NAMALWA (cell line): ENCODE results near the gene IL3RA.
"Not testable (repeated sequence)": the region's sequence is repeated elsewhere in the genome, so short reads cannot be mapped to it uniquely, and the experiment has no call there.

Experiments
- DNase-seq: peaks from one replicate; pipeline ENCODE4 v3.0.0-alpha.2; 2015; ENCODE audit warnings: low spot score

The IL3RA gene

DNA sequence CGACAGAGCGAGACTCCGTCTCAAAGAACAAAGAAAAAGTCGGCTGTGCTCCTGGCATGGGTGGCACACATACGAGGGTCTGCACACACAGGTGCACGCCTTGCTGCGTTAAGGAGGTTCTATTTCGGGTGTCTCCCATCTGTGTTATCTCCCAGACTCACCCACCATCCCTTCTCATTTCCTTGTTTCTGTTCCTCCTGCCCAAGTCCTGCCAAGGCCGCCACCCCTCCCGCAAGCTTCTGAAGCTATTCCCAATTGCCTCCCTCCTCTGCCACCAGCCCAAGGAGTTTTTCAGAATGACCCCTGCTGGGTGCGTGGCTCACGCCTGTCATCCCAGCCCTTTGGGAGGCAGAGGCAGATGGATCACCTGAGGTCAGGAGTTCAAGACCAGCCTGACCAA is 6.0 kb upstream of the IL3RA start:
- DNase-seq: no peak

DNA sequence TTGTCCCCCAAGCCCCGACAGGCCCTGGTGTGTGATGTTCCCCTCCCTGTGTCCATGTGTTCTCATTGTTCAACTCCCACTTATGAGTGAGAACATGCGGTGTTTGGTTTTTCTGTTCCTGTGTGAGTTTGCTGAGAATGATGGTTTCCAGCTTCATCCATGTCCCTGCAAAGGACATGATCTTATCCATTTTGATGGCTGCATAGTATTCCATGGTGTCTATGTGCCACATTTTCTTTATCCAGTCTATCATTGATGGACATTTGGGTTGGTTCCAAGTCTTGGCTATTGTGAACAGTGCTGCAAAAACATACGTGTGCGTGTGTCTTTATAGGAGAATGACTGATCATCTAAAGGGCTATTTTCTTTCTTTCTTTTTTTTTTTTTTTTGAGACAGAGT is 4.2 kb upstream of the IL3RA start:
- not testable (repeated sequence) for DNase-seq

DNA sequence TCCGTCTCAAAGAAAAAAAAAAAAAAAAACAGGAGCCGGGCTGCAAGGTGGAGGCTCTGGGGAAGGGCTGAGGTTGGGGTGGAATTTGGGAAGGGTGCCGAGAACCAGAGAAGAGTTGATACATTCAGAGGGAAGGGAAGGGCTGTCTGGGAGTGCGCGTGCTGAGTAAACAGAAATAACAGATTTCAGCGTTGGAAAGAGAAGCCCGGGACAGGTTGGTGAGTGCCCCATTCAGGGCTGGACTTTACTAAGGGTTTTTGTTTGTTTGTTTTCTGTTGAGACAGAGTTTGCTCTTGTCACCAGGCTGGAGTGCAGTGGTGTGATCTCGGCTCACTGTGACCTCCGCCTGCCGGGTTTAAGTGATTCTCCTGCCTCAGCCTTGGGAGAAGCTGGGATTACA is 1.7 kb upstream of the IL3RA start:
- no peak for DNase-seq

DNA sequence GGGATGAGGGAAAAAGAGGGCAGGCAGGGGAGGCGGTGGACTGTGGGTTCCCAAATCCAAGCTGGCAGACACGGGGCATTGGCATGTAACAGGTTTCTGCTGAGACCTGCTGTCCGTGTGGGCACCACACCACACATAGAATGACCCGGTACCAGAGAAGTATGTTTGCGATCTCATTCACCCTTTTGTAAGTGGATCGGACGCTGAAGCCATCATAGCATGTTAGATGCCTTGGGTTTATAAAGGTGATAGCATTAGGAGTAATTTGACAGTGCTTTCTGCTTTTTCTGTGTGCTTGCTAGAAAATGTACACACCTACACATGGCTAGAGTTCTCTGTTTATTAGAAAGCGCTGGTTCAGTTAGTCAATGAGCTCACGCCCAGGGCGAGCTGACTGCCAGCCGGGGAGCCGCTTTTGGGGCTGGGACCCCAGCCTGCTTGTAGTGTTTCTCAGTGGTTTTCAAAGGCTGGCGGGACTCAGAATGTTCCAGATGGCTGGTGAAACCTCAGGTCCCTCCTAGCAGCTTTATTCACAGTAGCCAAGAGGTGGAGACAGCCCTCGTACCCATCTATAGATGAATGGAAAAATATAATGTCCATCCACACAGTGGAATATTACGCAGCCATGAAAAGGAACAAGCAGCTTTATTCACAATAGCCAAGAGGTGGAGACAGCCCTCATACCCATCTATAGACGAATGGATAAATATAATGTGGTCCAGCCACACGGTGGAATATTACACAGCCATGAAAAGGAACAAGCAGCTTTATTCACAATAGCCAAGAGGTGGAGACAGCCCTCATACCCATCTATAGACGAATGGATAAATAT is 579 bp downstream of the IL3RA start:
- no peak for DNase-seq

DNA sequence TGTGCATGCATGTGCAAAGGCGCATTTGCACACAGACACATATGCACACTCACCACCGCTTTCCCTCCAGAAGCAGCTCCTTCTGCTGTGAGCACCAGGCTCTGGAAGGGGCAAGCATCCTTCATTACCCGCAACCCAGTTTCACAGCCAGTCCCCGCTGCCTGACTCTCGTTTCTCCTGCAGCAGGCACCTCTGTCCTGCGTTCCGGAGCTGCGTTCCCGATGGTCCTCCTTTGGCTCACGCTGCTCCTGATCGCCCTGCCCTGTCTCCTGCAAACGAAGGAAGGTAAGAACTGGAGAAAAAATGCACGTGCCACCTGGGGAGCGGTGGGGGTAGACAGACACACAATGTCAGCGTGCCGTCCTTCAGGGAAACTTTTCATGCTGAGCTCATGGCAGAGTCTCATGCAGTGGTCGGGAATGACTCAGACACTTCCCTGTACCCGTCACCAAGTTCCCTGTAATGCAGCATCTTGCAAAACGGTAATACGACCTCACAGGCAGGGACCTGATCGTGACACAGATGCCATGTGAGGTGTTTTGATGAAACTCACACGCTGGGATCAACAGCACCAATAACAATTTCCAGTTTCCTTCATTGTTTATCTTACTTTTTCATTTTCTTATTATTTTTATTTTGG is 5.1 kb downstream of the IL3RA start:
- no peak for DNase-seq

DNA sequence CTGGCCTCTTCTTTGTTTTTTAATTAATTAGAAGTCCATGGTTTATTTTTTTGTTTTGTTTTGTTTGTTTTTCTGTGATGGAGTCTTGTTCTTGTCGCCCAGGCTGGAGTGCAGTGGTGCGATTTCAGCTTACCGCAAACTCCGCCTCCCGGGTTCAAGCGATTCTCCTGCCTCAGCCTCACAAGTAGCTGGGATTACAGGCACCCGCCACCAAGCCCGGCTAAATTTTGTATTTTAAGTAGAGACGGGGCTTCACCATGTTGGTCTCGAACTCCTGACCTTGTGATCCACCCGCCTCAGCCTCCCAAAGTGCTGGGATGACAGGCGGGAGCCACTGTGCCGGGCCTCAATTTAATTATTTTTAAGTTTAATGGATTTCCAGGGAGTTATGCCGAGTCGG is 13.0 kb downstream of the IL3RA start:
- DNase-seq: not testable (repeated sequence)

DNA sequence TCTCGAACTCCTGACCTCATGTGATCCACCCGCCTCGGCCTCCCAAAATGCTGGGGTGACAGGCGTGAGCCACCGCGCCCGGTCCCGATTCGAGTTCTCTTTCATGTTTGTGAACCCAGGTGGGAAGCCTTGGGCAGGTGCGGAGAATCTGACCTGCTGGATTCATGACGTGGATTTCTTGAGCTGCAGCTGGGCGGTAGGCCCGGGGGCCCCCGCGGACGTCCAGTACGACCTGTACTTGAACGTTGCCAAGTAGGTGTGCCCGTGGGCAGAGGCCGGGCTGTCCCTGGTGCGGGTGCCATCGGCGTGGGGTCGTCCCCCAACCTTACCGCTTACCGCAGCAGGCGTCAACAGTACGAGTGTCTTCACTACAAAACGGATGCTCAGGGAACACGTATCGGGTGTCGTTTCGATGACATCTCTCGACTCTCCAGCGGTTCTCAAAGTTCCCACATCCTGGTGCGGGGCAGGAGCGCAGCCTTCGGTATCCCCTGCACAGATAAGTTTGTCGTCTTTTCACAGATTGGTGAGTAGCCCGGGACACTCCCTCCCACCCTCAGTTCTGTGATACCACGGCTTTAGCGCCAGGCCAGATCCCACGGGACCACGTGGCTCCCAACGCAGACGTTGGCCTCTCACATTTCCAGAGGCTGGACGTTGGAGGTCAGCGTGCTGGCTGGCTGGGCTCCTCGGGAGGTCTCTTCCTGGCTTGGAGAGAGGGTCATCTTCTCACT is 15.6 kb downstream of the IL3RA start:
- no peak for DNase-seq

DNA sequence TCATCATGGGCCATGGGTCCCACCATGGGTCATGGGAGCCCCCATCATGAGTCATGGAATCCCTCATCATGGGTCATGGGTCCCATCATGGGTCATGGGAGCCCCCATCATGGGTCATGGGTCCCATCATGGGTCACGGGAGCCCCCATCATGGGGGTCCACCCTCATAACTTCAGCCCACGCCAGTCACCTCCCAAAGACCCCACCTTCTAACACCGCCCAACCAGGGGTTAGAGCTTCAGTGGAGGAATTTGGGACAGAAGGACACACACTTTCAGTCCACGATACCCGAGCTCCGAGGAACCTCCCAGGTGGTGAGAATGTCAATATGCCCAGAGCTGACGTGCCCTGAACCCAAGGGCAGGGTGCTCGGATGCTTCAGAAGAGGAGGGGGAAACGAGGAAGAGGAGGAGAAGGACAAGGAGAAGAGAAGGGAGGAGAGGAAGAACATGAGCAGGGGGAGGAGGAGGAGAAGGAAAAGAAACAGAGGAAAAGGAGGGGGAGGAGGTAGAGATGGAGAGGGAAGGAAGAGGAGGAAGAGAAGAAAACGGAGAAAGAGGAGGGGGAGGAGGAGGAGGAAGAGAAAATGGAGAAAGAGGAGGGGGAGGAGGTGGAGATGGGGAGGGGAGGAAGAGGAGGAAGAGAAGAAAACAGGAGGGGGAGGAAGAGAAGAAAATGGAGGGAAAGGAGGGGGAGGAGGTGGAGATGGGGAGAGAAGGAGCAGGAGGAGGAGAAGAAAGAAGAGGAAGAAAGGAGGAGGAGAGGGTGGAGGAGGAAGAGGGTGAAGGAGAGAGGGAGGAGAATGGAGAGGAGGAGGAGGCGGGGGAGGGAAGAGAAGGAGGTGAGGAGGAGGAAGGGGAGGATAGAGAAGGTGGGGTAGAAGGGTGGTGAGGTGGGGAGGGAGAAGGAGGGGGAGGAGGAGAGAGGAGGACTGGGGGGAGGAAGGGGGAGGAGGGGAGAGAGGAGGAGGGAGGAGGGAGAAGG is 17.7 kb downstream of the IL3RA start:
- no peak for DNase-seq

DNA sequence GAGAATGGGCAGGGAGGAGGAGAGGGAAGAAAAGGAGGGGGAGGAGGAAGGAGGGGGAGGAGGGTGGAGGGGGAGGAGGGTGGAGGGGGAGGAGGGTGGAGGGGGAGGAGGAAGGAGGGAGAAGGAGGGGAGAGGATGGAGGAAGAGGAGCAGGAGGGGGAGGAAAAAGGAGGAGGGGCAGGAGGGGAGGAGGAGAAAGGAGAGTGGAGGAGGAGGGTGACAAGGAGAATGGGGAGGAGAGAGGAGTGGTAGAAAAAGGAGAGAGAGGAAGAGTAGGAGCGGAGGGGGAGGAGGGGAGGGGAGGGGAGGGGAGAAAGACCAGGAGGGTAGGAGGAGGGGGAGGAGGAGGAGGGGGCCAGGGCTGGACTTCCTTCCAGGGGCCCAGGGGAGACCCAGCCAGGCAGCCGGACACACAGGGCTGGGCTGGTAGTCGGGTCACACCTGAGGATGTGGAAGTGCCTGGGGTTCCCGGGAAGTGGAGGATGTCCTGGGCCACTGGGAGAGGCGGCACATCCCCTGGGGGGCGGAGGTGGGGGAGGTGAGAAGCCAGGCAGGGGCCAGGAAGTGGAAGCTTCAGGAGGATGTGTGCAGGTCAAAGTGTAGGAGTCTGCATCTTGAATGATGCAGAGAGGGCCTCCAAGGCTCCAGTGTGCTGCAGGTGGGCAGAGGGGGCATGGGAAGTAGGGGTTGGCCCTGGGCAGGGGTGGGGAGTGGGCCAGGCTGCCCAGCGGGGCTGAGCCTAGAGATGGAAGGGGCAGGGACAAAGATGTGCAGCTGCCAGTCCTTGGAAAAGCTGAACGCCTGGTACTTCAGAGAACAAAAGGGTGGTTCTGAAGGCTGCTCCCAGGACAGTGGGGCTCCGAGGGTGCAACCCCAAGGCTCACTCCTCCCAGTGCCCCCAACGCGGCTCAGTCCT is 18.8 kb downstream of the IL3RA start:
- DNase-seq: no peak

DNA sequence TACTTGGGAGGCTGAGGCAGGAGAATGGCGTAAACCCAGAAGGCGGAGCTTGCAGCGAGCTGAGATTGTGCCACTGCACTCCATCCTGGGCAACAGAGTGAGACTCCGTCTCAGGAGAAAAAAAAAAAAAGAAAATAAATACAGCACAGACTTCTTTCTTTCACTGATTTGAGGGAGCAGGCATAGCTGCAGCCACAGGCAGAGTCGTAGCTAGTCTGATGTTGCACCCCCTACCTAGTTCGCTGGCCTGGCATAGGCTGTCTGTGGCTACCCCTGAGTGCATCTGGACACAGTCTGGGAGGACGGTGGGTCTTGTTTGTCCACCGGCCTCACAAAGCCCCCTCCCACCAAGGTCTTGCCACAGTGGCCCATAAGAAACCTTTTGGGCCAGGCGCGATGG is 21.4 kb downstream of the IL3RA start:
- no peak for DNase-seq

DNA sequence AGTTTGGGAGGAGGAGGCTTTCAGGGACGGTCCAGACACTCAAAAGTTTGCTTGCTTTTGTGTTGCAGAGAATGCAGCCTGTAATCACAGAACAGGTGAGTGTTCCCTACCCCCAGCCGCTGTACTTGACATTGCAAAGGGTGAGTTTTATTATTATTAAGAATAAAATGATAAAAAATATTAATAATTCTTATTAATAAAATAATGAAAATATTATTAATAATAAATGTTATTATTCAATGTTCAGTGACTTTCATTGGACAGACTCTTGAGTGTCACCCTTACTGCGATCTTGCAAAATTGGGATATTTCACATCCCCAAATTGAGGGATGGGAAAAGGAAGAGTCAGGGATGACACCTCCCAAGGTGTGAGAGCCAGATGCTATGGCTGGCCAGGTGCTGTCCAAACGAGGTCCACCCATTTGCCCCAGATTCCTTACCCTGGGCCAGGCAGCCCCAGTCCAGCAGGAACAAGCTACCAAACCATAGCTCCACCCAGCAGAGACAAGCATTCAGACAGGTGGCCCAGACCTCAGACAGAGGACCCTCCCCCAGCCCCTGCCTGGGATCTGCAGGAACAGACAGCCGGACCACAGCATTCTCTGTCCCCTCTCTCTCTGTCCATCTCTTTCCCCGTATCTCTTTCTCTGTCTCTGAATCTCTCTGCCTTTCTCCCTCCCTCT is 22.4 kb downstream of the IL3RA start:
- DNase-seq: no peak

DNA sequence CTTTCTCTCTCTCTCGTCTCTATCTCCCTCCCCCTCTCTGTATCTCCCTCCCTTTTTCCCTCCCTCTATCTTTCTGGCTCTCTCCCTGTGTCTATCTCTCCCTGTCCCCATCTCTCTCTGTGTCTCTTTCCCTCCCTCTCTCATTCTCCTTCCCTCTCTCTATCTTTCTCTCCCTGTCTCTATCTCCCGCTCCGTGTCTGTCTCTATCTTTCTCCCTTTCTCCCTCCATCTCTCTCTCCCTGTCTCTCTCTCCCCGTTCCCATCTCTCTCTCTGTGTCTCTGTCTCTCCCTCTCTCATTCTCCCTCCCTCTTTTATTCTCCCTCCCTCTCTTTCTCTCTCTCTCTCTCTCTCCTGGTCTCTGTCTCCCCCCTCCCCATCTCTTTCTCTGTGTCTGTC is 22.9 kb downstream of the IL3RA start:
- no peak for DNase-seq

DNA sequence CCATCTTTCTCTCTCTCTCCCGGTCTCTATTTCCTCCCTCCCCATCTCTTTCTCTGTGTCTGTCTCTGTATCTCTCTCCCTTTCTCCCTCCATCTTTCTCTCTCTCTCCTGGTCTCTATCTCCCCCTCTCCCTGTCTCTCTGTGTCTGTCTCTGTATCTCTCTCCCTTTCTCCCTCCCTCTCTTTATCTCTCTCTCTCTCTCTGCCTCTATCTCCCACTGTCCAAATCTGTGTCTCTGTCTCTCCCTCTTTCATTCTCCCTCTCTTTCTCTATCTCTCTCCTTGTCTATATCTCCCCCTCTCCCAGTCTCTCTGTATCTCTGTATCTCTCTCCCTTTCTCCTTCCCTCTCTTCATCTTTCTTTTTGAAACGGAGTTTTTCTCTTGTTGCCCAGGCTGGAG is 23.6 kb downstream of the IL3RA start:
- DNase-seq: no peak

DNA sequence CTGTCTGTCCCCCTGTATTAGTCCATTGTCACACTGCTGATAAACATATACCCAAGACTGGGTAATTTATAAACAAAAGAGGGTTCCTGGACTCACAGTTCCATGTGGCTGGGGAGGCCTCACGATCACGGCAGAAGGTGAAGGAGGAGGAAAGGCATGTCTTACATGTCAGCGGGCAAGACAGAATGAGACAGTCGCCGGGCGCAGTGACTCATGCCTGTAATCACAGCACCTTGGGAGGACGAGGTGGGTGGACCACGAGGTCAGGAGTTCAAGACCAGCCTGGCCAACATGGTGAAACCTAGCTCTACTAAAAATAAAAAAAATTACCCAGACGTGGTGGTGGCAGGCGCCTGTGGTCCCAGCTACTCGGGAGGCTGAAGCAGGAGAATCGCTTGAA is 24.7 kb downstream of the IL3RA start:
- no peak for DNase-seq

DNA sequence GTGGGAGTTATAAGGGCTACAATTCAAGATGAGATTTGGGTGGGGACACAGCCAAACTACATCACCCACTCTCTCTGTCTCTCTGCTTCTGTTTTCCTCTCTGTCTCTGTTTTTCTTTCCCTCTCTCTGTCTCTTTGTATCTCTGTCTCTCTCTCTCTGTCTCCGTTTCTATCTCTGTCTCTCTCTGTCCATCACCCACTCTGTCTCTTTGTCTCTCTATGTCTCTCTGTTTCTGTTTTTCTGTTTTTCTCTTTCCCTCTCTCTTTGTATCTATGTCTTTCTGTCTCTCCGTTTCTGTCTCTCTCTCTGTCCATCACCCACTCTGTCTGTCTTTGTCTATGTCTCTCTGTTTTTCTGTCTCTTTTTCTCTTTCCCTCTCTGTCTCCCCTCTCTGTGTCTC is 25.3 kb downstream of the IL3RA start:
- no peak for DNase-seq

DNA sequence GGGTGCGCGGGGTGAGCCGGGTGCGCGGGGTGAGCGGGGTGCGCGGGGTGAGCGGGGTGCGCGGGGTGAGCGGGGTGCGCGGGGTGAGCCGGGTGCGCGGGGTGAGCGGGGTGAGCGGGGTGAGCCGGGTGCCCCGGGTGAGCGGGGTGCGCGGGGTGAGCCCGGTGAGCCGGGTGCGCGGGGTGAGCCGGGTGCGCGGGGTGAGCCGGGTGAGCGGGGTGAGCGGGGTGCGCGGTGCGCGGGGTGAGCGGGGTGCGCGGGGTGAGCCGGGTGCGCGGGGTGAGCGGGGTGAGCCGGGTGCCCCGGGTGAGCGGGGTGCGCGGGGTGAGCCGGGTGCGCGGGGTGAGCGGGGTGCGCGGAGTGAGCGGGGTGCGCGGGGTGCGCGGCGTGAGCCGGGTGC is 29.8 kb downstream of the IL3RA start:
- DNase-seq: not testable (repeated sequence)

DNA sequence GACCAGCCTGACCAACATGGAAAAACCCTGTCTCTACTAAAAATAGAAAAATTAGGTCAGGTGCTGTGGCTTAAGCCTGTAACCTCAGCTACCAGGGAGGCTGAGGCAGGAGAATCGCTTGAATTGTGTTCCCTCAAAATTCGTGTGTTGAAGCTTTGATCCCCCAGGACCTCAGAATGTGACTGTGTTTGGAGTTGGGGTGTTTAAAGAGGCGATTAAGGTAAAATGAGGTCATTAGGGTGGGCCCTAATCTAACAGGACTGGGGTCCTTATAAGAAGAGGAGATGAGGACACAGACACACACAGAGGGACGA is 31.8 kb downstream of the IL3RA start:
- DNase-seq: no peak

DNA sequence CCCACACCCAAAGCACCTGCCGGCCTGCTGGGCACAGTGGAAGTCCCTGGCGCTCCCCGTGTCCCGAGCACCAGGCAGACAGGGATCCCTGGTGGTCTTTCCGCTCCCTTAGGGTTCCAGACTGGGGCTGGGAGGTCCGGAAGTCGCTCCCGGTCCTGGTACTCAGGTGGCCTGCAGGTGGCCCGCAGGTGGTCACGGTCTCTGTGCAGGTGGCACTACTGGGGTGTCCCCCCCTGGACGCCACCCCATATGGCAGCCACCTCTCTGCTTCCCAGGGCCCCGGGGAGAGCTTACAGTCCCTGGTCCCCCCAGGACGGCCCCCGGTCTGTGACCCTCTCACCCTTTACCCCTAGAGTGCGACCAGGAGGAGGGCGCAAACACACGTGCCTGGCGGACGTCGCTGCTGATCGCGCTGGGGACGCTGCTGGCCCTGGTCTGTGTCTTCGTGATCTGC is 41.7 kb downstream of the IL3RA start:
- DNase-seq: no peak

DNA sequence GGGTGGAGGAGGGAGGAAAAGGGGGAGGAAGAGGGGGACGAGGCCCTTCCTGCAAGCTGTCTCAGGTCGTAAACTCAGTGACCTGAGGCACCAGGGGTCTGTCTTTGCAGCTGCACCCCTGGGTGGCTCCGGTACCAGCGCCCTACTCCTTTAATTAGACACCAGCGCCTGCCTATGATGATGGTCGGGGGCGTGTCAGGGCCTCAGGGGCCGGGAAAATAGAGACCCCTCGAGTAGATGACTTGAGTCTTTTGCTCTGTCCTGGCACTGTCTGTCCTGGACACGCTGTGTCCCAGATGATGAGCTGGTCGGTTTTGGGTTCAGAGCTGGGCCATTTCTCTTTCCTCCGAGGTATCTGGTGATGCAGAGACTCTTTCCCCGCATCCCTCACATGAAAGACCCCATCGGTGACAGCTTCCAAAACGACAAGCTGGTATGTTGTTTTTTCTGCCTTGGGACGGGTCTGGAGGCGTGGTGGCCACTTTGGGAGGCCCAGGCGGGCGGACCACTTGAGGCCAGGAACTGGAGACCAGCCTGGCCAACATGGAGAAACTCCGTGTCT is 44.2 kb downstream of the IL3RA start:
- DNase-seq: no peak

DNA sequence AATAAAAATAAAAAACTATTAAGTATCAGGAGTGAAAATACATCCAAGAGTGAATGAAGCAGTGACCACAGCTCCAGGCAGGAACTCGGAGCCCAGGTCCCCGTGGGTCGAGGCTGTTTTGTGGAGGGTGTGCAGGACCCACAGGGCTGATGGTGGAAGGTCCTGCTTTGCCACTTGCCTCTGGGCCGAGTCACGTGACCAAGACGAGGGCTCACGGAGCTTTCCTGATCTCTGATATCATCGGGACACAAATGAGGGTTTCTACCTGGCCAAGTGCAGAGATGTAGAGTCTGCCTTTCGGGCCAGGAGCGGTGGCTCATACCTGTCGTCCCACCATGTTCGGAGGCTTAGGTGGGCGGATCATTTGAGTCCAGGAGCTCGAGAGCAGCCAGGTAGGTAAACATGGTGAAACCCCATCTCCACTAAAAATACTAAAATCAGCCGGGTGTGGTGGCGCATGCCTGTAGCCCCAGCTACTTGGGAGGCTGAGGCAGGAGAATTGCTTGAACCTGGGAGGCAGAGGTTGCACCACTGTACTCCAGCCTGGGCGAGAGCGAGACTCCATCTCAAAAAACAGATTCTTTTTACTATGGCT is 48.2 kb downstream of the IL3RA start:
- no peak for DNase-seq
